WTC11 (cell line): ENCODE data around the gene CRYZL1. TPM values are rescaled to one million over a fixed set of nuclear protein-coding genes. Genes with fewer than 3 reads are reported as not detected.
"Not testable (repeated sequence)": the region's sequence is repeated elsewhere in the genome, so short reads cannot be mapped to it uniquely, and the experiment has no call there.

ENCODE experiments used
- ATAC-seq: fragments of 200-7000 bp; cut with Tn5 transposase; 2 replicates; pipeline ENCODE4 v1.10.0; 2021; ENCODE audit warnings: mild to moderate bottlenecking, moderate library complexity
- CTCF ChIA-PET: fragments of 300-600 bp; sonication (Branson Sonifier 250); formaldehyde crosslinking; loops from one replicate; lab custom pipeline; 2021; ENCODE audit warnings: antibody characterized with exemption; lab: Charles Lee
- POLR2A ChIA-PET: fragments of 350-600 bp; sonication (Branson Sonifier 250); formaldehyde crosslinking; loops from one replicate; lab custom pipeline; 2021; ENCODE audit warnings: antibody characterized with exemption; lab: Charles Lee
- DNase-seq: peaks from one replicate; pipeline ENCODE4 v3.0.0; 2021; ENCODE audit warnings: low spot score
- H3K27ac Mint-ChIP-seq: 2 replicates; pipeline ENCODE4 v1.8.0; 2021; ENCODE audit warnings: mixed read lengths
- H3K27me3 Mint-ChIP-seq: 2 replicates; pipeline ENCODE4 v1.8.0; 2021; ENCODE audit warnings: low read depth, mild to moderate bottlenecking, moderate library complexity, mixed read lengths
- H3K36me3 Mint-ChIP-seq: 2 replicates; pipeline ENCODE4 v1.8.0; 2021; ENCODE audit warnings: mixed read lengths
- H3K4me1 Mint-ChIP-seq: 2 replicates; pipeline ENCODE4 v1.8.0; 2022; ENCODE audit warnings: mixed read lengths
- H3K4me3 Mint-ChIP-seq: 2 replicates; pipeline ENCODE4 v1.8.0; 2021; ENCODE audit warnings: mild to moderate bottlenecking, moderate library complexity, mixed read lengths
- H3K9me3 Mint-ChIP-seq: 2 replicates; pipeline ENCODE4 v1.8.0; 2021; ENCODE audit warnings: mixed read lengths
- CREB1 ChIP-seq: sonication (generic); formaldehyde crosslinking; IDR thresholded peaks from 2 replicates; pipeline ENCODE4 v1.8.0; 2023; ENCODE audit warnings: mild to moderate bottlenecking, missing genetic modification reagents
- CREM ChIP-seq: sonication (generic); formaldehyde crosslinking; IDR thresholded peaks from 2 replicates; pipeline ENCODE4 v1.8.1; 2022; ENCODE audit warnings: mild to moderate bottlenecking, missing genetic modification reagents, moderate library complexity
- ELF4 ChIP-seq: sonication (generic); formaldehyde crosslinking; IDR thresholded peaks from 2 replicates; pipeline ENCODE4 v1.8.1; 2022; ENCODE audit warnings: low read depth, mild to moderate bottlenecking, moderate library complexity, missing genetic modification reagents
- GABPB1 ChIP-seq: sonication (generic); formaldehyde crosslinking; IDR thresholded peaks from 2 replicates; pipeline ENCODE4 v1.8.1; 2023; ENCODE audit warnings: mild to moderate bottlenecking, missing genetic modification reagents
- HMGXB4 ChIP-seq: sonication (generic); formaldehyde crosslinking; IDR thresholded peaks from 2 replicates; pipeline ENCODE4 v1.8.1; 2023; ENCODE audit warnings: mild to moderate bottlenecking, moderate library complexity, missing genetic modification reagents
- IRF2 ChIP-seq: sonication (generic); formaldehyde crosslinking; IDR thresholded peaks from 2 replicates; pipeline ENCODE4 v1.8.0; 2022; ENCODE audit warnings: low read depth, missing genetic modification reagents, borderline replicate concordance
- JAZF1 ChIP-seq: fragments of 250-450 bp; sonication (Bioruptor Pico); IDR thresholded peaks from 2 replicates; pipeline ENCODE4 v1.9.0; 2021; ENCODE audit warnings: moderate library complexity, mild to moderate bottlenecking, inconsistent platforms
- NFE2L1 ChIP-seq: sonication (generic); formaldehyde crosslinking; IDR thresholded peaks from 2 replicates; pipeline ENCODE4 v1.8.1; 2023; ENCODE audit warnings: missing genetic modification reagents
- NR1H2 ChIP-seq: sonication (generic); formaldehyde crosslinking; IDR thresholded peaks from 2 replicates; pipeline ENCODE4 v1.9.0; 2021; ENCODE audit warnings: mild to moderate bottlenecking, moderate library complexity, missing genetic modification reagents
- NR3C1 ChIP-seq: sonication (generic); formaldehyde crosslinking; conservative IDR thresholded peaks from 2 replicates; pipeline ENCODE4 v1.8.1; 2023; ENCODE audit warnings: low read depth, mild to moderate bottlenecking, missing genetic modification reagents
- RELA ChIP-seq: sonication (generic); formaldehyde crosslinking; IDR thresholded peaks from 2 replicates; pipeline ENCODE4 v1.8.1; 2022; ENCODE audit warnings: missing genetic modification reagents, mild to moderate bottlenecking, borderline replicate concordance
- SOX15 ChIP-seq: fragments of 250-450 bp; sonication (Bioruptor Pico); IDR thresholded peaks from 2 replicates; pipeline ENCODE4 v1.9.0; 2021; ENCODE audit warnings: mild to moderate bottlenecking
- SP1 ChIP-seq: sonication (generic); formaldehyde crosslinking; conservative IDR thresholded peaks from 2 replicates; pipeline ENCODE4 v1.8.1; 2022; ENCODE audit warnings: missing genetic modification reagents
- TP53 ChIP-seq: sonication (generic); formaldehyde crosslinking; IDR thresholded peaks from 2 replicates; pipeline ENCODE4 v1.8.1; 2023; ENCODE audit warnings: mild to moderate bottlenecking, missing genetic modification reagents
- ZNF263 ChIP-seq: sonication (generic); formaldehyde crosslinking; IDR thresholded peaks from 2 replicates; pipeline ENCODE4 v1.8.1; 2022; ENCODE audit warnings: low read depth, mild to moderate bottlenecking, moderate library complexity, missing genetic modification reagents
- ZNF416 ChIP-seq: fragments of 250-450 bp; sonication (Bioruptor Pico); IDR thresholded peaks from 2 replicates; pipeline ENCODE4 v1.9.0; 2021; ENCODE audit warnings: mild to moderate bottlenecking, inconsistent platforms
- ZNF532 ChIP-seq: fragments of 250-450 bp; sonication (Bioruptor Pico); IDR thresholded peaks from 2 replicates; pipeline ENCODE4 v1.9.0; 2021; ENCODE audit warnings: mild to moderate bottlenecking, borderline replicate concordance
- ZNF671 ChIP-seq: fragments of 250-450 bp; sonication (Bioruptor Pico); IDR thresholded peaks from 2 replicates; pipeline ENCODE4 v1.8.0; 2021; ENCODE audit warnings: mild to moderate bottlenecking
- total RNA-seq: library from RNA; stranded (reverse); gene quantifications from 3 replicates; pipeline ENCODE4 v1.2.3, GENCODE V29; 2021
- TF ChIP-seq, protein P1 (sequence below): fragments of 250-450 bp; sonication (Bioruptor Pico); IDR thresholded peaks from 2 replicates; pipeline ENCODE4 v2.1.2; 2022; ENCODE audit warnings: mild to moderate bottlenecking, moderate library complexity
- TF ChIP-seq, protein P2 (sequence below): fragments of 250-450 bp; sonication (Bioruptor Pico); IDR thresholded peaks from 2 replicates; pipeline ENCODE4 v1.9.0; 2021; ENCODE audit warnings: mild to moderate bottlenecking
- TF ChIP-seq, protein P3 (sequence below): sonication (generic); formaldehyde crosslinking; IDR thresholded peaks from 2 replicates; pipeline ENCODE4 v1.8.1; 2022; ENCODE audit warnings: mild to moderate bottlenecking, moderate library complexity, missing genetic modification reagents
- TF ChIP-seq, protein P4 (sequence below): sonication (generic); formaldehyde crosslinking; IDR thresholded peaks from 2 replicates; pipeline ENCODE4 v1.8.1; 2023; ENCODE audit warnings: mild to moderate bottlenecking, missing genetic modification reagents, moderate library complexity
- TF ChIP-seq, protein P5 (sequence below): sonication (generic); formaldehyde crosslinking; IDR thresholded peaks from 2 replicates; pipeline ENCODE4 v1.8.0; 2023; ENCODE audit warnings: missing genetic modification reagents

Gene CRYZL1
- total RNA-seq, 1 experiment from 2014 or later = 21.9 TPM

- no peak for TF ChIP-seq ZNF416 (CRISPR knock-in tag)
- TF ChIP-seq IRF2 (CRISPR knock-in tag) = no peak
- TF ChIP-seq NFE2L1 (CRISPR knock-in tag) = no peak
- TF ChIP-seq, protein P1, sequence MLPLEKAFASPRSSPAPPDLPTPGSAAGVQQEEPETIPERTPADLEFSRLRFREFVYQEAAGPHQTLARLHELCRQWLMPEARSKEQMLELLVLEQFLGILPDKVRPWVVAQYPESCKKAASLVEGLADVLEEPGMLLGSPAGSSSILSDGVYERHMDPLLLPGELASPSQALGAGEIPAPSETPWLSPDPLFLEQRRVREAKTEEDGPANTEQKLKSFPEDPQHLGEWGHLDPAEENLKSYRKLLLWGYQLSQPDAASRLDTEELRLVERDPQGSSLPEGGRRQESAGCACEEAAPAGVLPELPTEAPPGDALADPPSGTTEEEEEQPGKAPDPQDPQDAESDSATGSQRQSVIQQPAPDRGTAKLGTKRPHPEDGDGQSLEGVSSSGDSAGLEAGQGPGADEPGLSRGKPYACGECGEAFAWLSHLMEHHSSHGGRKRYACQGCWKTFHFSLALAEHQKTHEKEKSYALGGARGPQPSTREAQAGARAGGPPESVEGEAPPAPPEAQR = no peak
- no peak for TF ChIP-seq JAZF1 (CRISPR knock-in tag)
- no peak for TF ChIP-seq CREM
- TF ChIP-seq, protein P2, sequence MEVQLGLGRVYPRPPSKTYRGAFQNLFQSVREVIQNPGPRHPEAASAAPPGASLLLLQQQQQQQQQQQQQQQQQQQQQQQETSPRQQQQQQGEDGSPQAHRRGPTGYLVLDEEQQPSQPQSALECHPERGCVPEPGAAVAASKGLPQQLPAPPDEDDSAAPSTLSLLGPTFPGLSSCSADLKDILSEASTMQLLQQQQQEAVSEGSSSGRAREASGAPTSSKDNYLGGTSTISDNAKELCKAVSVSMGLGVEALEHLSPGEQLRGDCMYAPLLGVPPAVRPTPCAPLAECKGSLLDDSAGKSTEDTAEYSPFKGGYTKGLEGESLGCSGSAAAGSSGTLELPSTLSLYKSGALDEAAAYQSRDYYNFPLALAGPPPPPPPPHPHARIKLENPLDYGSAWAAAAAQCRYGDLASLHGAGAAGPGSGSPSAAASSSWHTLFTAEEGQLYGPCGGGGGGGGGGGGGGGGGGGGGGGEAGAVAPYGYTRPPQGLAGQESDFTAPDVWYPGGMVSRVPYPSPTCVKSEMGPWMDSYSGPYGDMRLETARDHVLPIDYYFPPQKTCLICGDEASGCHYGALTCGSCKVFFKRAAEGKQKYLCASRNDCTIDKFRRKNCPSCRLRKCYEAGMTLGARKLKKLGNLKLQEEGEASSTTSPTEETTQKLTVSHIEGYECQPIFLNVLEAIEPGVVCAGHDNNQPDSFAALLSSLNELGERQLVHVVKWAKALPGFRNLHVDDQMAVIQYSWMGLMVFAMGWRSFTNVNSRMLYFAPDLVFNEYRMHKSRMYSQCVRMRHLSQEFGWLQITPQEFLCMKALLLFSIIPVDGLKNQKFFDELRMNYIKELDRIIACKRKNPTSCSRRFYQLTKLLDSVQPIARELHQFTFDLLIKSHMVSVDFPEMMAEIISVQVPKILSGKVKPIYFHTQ (CRISPR knock-in tag) = no peak
- no peak for TF ChIP-seq CREB1 (CRISPR knock-in tag)
- no peak for TF ChIP-seq ZNF263 (CRISPR knock-in tag)
- TF ChIP-seq, protein P3, sequence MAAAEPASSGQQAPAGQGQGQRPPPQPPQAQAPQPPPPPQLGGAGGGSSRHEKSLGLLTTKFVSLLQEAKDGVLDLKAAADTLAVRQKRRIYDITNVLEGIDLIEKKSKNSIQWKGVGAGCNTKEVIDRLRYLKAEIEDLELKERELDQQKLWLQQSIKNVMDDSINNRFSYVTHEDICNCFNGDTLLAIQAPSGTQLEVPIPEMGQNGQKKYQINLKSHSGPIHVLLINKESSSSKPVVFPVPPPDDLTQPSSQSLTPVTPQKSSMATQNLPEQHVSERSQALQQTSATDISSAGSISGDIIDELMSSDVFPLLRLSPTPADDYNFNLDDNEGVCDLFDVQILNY (CRISPR knock-in tag) = no peak
- no peak for TF ChIP-seq HMGXB4
- TF ChIP-seq, protein P4, sequence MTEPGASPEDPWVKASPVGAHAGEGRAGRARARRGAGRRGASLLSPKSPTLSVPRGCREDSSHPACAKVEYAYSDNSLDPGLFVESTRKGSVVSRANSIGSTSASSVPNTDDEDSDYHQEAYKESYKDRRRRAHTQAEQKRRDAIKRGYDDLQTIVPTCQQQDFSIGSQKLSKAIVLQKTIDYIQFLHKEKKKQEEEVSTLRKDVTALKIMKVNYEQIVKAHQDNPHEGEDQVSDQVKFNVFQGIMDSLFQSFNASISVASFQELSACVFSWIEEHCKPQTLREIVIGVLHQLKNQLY (CRISPR knock-in tag) = no peak
- TF ChIP-seq, protein P5, sequence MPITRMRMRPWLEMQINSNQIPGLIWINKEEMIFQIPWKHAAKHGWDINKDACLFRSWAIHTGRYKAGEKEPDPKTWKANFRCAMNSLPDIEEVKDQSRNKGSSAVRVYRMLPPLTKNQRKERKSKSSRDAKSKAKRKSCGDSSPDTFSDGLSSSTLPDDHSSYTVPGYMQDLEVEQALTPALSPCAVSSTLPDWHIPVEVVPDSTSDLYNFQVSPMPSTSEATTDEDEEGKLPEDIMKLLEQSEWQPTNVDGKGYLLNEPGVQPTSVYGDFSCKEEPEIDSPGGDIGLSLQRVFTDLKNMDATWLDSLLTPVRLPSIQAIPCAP (CRISPR knock-in tag) = no peak
- no peak for TF ChIP-seq SOX15 (CRISPR knock-in tag)
- TF ChIP-seq ELF4 (CRISPR knock-in tag) = no peak
Measured at GRCh38 chr21:33578214-33578613, 63.3 kb downstream of the CRYZL1 start (continued).

GRCh38 chr21:33576741-33577141 lies 64.8 kb downstream of the CRYZL1 start:
- peak; percentile 93 for TF ChIP-seq GABPB1 (CRISPR knock-in tag)
- H3K4me1 Mint-ChIP-seq, POLR2A ChIA-PET, H3K4me3 Mint-ChIP-seq, DNase-seq, ATAC-seq, H3K27ac Mint-ChIP-seq, H3K27me3 Mint-ChIP-seq, H3K9me3 Mint-ChIP-seq: not testable (repeated sequence)
- CTCF ChIA-PET = interaction anchor here (4.5 kb wide), 1 partner anchor 29 kb away, joined by 23 read pairs; no protein-coding TSS in a partner anchor
- H3K36me3 Mint-ChIP-seq = peaks cover 45% of the 10 kb centered on the region

DNA sequence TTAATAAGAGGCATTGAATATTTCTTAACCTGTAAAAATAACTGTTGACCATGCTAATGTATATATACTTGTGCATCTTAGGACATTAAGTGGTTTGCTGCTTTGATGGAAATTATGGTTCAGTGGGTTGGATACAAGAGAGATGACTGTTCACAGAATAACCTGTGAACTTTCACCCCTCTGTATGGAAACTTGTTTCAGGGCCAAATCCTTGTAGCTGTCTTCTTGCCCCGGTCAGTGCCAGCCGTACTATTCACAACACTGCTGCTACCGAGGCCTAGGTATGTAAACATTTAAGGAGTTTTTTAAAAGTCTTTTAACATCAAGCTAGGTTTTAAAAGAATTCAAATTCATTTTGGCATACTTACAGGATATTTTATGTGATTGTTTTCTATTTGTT lies 69.2 kb downstream of the CRYZL1 start:
- Mint-ChIP-seq H3K36me3 (peaks cover 69% of the 10 kb centered on the region), H3K4me1 (no peaks in the 10 kb centered on the region), H3K9me3 (no peaks in the 10 kb centered on the region), H3K27me3 (no peaks in the 10 kb centered on the region), H3K4me3 (no peak overlapping the region), H3K27ac (no peak overlapping the region)
- ChIA-PET POLR2A (no interaction called here), CTCF (no interaction called here)
- no peak for DNase-seq
- ATAC-seq = no peak
- no peak for TF ChIP-seq NR1H2
- TF ChIP-seq SP1 (CRISPR knock-in tag) = no peak
- no peak for TF ChIP-seq RELA (CRISPR knock-in tag)
- no peak for TF ChIP-seq CREB1 (CRISPR knock-in tag)
- no peak for TF ChIP-seq ZNF671 (CRISPR knock-in tag)
- no peak for TF ChIP-seq ZNF532 (CRISPR knock-in tag)
- no peak for TF ChIP-seq NR3C1 (CRISPR knock-in tag)
- no peak for TF ChIP-seq TP53 (CRISPR knock-in tag)
